HepG2 (cell line): Measurements from ENCODE around the gene POFUT2. TPM values are rescaled to one million over a fixed set of nuclear protein-coding genes. Genes with fewer than 3 reads are reported as not detected.
A peak's percentile ranks its signal among the peaks of the same experiment; 100 is the strongest.

Experiments
- BCLAF1 ChIP-seq: fragments of 450-650 bp; IDR thresholded peaks from 2 replicates; pipeline ENCODE4 v1.6.1; 2017; ENCODE audit warnings: mild to moderate bottlenecking
- CENPBD1 ChIP-seq: sonication (generic); formaldehyde crosslinking; IDR thresholded peaks from 2 replicates; pipeline ENCODE4 v1.8.0; 2022; ENCODE audit warnings: missing genetic modification reagents, low read depth, mild to moderate bottlenecking, borderline replicate concordance
- FOXC1 ChIP-seq: sonication (generic); formaldehyde crosslinking; IDR thresholded peaks from 2 replicates; pipeline ENCODE4 v1.8.0; 2022; ENCODE audit warnings: mild to moderate bottlenecking, missing genetic modification reagents, borderline replicate concordance
- FOXP1 ChIP-seq, 2 experiments: fragments of 450-650 bp in 1 of 2; IDR thresholded peaks; 2 replicates each; pipeline ENCODE4 v1.6.1; 2017 to 2018; ENCODE audit warnings: antibody characterized with exemption in 1 of 2
- HES4 ChIP-seq: sonication (generic); formaldehyde crosslinking; IDR thresholded peaks from 2 replicates; pipeline ENCODE4 v1.9.0; 2021; ENCODE audit warnings: mild to moderate bottlenecking, missing genetic modification reagents, borderline replicate concordance
- MEF2D ChIP-seq: sonication (generic); formaldehyde crosslinking; IDR thresholded peaks from 2 replicates; pipeline ENCODE4 v1.5.1; 2020; ENCODE audit warnings: mild to moderate bottlenecking, missing genetic modification reagents
- NPAS2 ChIP-seq: sonication (generic); formaldehyde crosslinking; IDR thresholded peaks from 2 replicates; pipeline ENCODE4 v1.8.0; 2022; ENCODE audit warnings: mild to moderate bottlenecking, missing genetic modification reagents, borderline replicate concordance
- PRDM4 ChIP-seq: sonication (generic); formaldehyde crosslinking; IDR thresholded peaks from 2 replicates; pipeline ENCODE4 v1.9.0; 2021; ENCODE audit warnings: missing genetic modification reagents, borderline replicate concordance
- STAT6 ChIP-seq: sonication (generic); formaldehyde crosslinking; IDR thresholded peaks from 2 replicates; pipeline ENCODE4 v1.4.0; 2020; ENCODE audit warnings: missing genetic modification reagents, mild to moderate bottlenecking, borderline replicate concordance
- ZNF496 ChIP-seq: sonication (generic); formaldehyde crosslinking; IDR thresholded peaks from 2 replicates; pipeline ENCODE4 v1.8.1; 2023; ENCODE audit warnings: mild to moderate bottlenecking, moderate library complexity, missing genetic modification reagents; ENCODE audit not compliant: insufficient replicate concordance
- ZNF609 ChIP-seq: sonication (generic); formaldehyde crosslinking; IDR thresholded peaks from 2 replicates; pipeline ENCODE4 v1.4.0; 2020; ENCODE audit warnings: mild to moderate bottlenecking, missing genetic modification reagents, borderline replicate concordance
- ZNF670 ChIP-seq: sonication (generic); formaldehyde crosslinking; IDR thresholded peaks from 2 replicates; pipeline ENCODE4 v1.8.0; 2022; ENCODE audit warnings: mild to moderate bottlenecking, missing genetic modification reagents, borderline replicate concordance
- ZSCAN31 ChIP-seq: sonication (generic); formaldehyde crosslinking; IDR thresholded peaks from 2 replicates; pipeline ENCODE4 v1.5.0; 2020; ENCODE audit warnings: low read depth, mild to moderate bottlenecking, missing genetic modification reagents
- polyA plus RNA-seq, 8 experiments: library from polyadenylated mRNA; depleted of rRNA in 3 of 8; stranded (reverse) in 7 of 8; unstranded in 1 of 8; fragments of >200 nt; fragmentation: Illumina TruSeq in 4 of 8; extraction: Trizol in 4 of 8; gene quantifications; 2 replicates each; pipeline versions ENCODE4 v1.2.1 to v1.2.3, GENCODE V29; 2011 to 2016; ENCODE audit warnings: low read depth in 4 of 8, missing spikeins in 1 of 8, mixed read lengths in 1 of 8; ENCODE audit not compliant: insufficient read depth in 1 of 8
- total RNA-seq, 5 experiments: library from RNA; depleted of rRNA; stranded (reverse); fragments of >200 nt; fragmentation: Illumina TruSeq; extraction: Trizol; gene quantifications; 2 replicates each; pipeline ENCODE4 v1.2.3, GENCODE V29; 2016; ENCODE audit warnings: low read depth in 1 of 5

The POFUT2 gene
- total and polyA plus RNA-seq, 2 of the 13 experiments (the other 11 are each of a cell fraction or from before 2014, with no cell fraction given), result 22.8 to 24.0 TPM

GRCh38 chr21:45292399-45293219, 4.9 kb upstream of the POFUT2 start (continued):
- TF ChIP-seq ZNF609 (CRISPR knock-in tag), result peak; percentile 67
- TF ChIP-seq ZSCAN31, result no peak
- no peak for TF ChIP-seq ZNF496 (CRISPR knock-in tag)
- TF ChIP-seq PRDM4 (CRISPR knock-in tag), result no peak
- no peak for TF ChIP-seq STAT6 (CRISPR knock-in tag)
- TF ChIP-seq FOXC1 (CRISPR knock-in tag), result peak; percentile 85; the same call in 1 of the 2 replicates
- no peak for TF ChIP-seq BCLAF1
- no peak for TF ChIP-seq MEF2D (CRISPR knock-in tag)
- peak; percentile 69; the same call in 1 of the 2 replicates for TF ChIP-seq HES4 (CRISPR knock-in tag)
- no peak for TF ChIP-seq FOXP1 (IDR thresholded peaks at IDR 0.05)
- no peak for TF ChIP-seq FOXP1 (CRISPR knock-in tag; IDR thresholded peaks at IDR 0.05)
- TF ChIP-seq NPAS2 (CRISPR knock-in tag), result no peak
- no peak for TF ChIP-seq CENPBD1 (CRISPR knock-in tag)
- no peak for TF ChIP-seq ZNF670 (CRISPR knock-in tag)
